Measurements from ENCODE around the gene STIMATE.

DNA sequence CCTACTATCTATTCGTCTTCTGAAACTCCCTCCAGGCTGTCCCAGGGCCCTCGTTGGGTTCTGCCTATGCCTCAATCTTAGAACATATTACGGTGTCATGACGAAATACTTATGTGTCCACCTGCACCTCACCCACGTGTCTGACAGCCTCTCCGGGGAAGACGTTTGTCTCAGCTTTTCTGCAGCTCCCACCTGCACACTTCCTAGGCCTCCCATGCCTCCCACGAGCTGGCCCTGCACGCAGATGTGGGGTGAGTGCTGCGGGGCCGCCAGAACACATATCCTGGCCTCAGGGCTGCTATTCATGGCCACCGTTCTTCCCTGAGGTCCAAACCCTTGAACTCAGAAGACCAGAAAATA is 55.4 kb downstream of the STIMATE start:
- TF ChIP-seq CTCF (IDR thresholded peaks at IDR 0.05) (no peak), POLR2A (IDR thresholded peaks at IDR 0.05) (no peak)
